Measurements from ENCODE around the gene MATN3. TPM values are rescaled to one million over a fixed set of nuclear protein-coding genes. Genes with fewer than 3 reads are reported as not detected.

The MATN3 gene
- total RNA-seq, 1 experiment from 2014 or later, result 1.6 TPM

- no peaks in the 10 kb centered on the region for H3K36me3 ChIP-seq (ENCODE audit: low read depth, low read length)
- BruUV-seq (replicated peaks), result TSS peak; percentile 37
- peak overlapping the region; percentile 53 for H3K9ac ChIP-seq (ENCODE audit: low read length)
- no peaks in the 10 kb centered on the region for H3K27me3 ChIP-seq (ENCODE audit: low read length)
- intact Hi-C loops (cut with micrococcal nuclease), result no loop called here
- H3K9me3 ChIP-seq (ENCODE audit: low read length), result no peaks in the 10 kb centered on the region
- no peak for DNase-seq
- ATAC-seq, result no peak
- TF ChIP-seq CTCF (conservative IDR thresholded peaks at IDR 0.05; ENCODE audit: low read depth, low read length), result no peak
- TF ChIP-seq EZH2phosphoT487 (IDR thresholded peaks at IDR 0.05; ENCODE audit: borderline replicate concordance, low read length), result no peak
- TF ChIP-seq EZH2 (IDR thresholded peaks at IDR 0.05; ENCODE audit: low read length, unreplicated experiment), result no peak
- peaks cover 17% of the 10 kb centered on the region for H3K4me1 ChIP-seq (ENCODE audit: insufficient read depth, low read length)
- H3F3A ChIP-seq (ENCODE audit: low read length, unreplicated experiment), result no peaks in the 10 kb centered on the region
- no peaks in the 10 kb centered on the region for H3K79me2 ChIP-seq (ENCODE audit: low read length)
- H3K4me3 ChIP-seq (ENCODE audit: low read length), result peak overlapping the region; percentile 69
- no peaks in the 10 kb centered on the region for H3K9me2 ChIP-seq (replicated peaks; ENCODE audit: low read length)
- H2AFZ ChIP-seq (ENCODE audit: low read length), result peak overlapping the region; percentile 98
- CTCF ChIA-PET, result no interaction called here
- peak overlapping the region; percentile 93 for H3K4me2 ChIP-seq (ENCODE audit: low read length)
- H4K20me1 ChIP-seq (ENCODE audit: low read length), result no peaks in the 10 kb centered on the region
- H3K27ac ChIP-seq (ENCODE audit: low read length), result no peak overlapping the region
- POLR2A ChIA-PET (ENCODE audit: unreplicated experiment), result no interaction called here
Observed at GRCh38 chr2:20013126-20013849, 820 bp upstream of the MATN3 start.

- H3K27me3 ChIP-seq (ENCODE audit: low read length), result no peaks in the 10 kb centered on the region
- no peaks in the 10 kb centered on the region for H3K9me2 ChIP-seq (replicated peaks; ENCODE audit: low read length)
- no peaks in the 10 kb centered on the region for H3K36me3 ChIP-seq (ENCODE audit: low read depth, low read length)
- no peaks in the 10 kb centered on the region for H3K79me2 ChIP-seq (ENCODE audit: low read length)
- H3K9ac ChIP-seq (ENCODE audit: low read length), result no peak overlapping the region; the same call in 1 of the 2 replicates
- no peaks in the 10 kb centered on the region for H3F3A ChIP-seq (ENCODE audit: low read length, unreplicated experiment)
- no TSS peak for BruUV-seq (replicated peaks)
- intact Hi-C loops (cut with micrococcal nuclease), result no loop called here
- H3K4me1 ChIP-seq (ENCODE audit: insufficient read depth, low read length), result peaks cover 18% of the 10 kb centered on the region
- peak overlapping the region; percentile 69 for H3K4me3 ChIP-seq (ENCODE audit: low read length)
- TF ChIP-seq CTCF (conservative IDR thresholded peaks at IDR 0.05; ENCODE audit: low read depth, low read length) (no peak), EZH2phosphoT487 (IDR thresholded peaks at IDR 0.05; ENCODE audit: borderline replicate concordance, low read length) (no peak), EZH2 (IDR thresholded peaks at IDR 0.05; ENCODE audit: low read length, unreplicated experiment) (no peak)
- peak overlapping the region; percentile 93 for H3K4me2 ChIP-seq (ENCODE audit: low read length)
- ChIA-PET POLR2A (ENCODE audit: unreplicated experiment) (no interaction called here), CTCF (interaction anchor here (0.6 kb wide), 1 partner anchor 65 kb away, joined by 3 read pairs; no protein-coding TSS in a partner anchor)
- ATAC-seq (peak; percentile 32), DNase-seq (no peak)
- no peak overlapping the region for H3K27ac ChIP-seq (ENCODE audit: low read length)
- peak overlapping the region; percentile 98 for H2AFZ ChIP-seq (ENCODE audit: low read length)
- H3K9me3 ChIP-seq (ENCODE audit: low read length), result no peaks in the 10 kb centered on the region
- no peaks in the 10 kb centered on the region for H4K20me1 ChIP-seq (ENCODE audit: low read length)
Observed at GRCh38 chr2:20012032-20012281, 511 bp downstream of the MATN3 start.

GRCh38 chr2:20011276-20012031 is 1.0 kb downstream of the MATN3 start:
- Histone ChIP-seq H3K9me3 (ENCODE audit: low read length) (no peaks in the 10 kb centered on the region), H3K4me1 (ENCODE audit: insufficient read depth, low read length) (peaks cover 18% of the 10 kb centered on the region), H3F3A (ENCODE audit: low read length, unreplicated experiment) (no peaks in the 10 kb centered on the region), H3K4me2 (ENCODE audit: low read length) (peak overlapping the region; percentile 93), H4K20me1 (ENCODE audit: low read length) (no peaks in the 10 kb centered on the region), H3K4me3 (ENCODE audit: low read length) (peak overlapping the region; percentile 69), H3K36me3 (ENCODE audit: low read depth, low read length) (no peaks in the 10 kb centered on the region), H3K9me2 (replicated peaks; ENCODE audit: low read length) (no peaks in the 10 kb centered on the region), H3K9ac (ENCODE audit: low read length) (no peak overlapping the region), H2AFZ (ENCODE audit: low read length) (peak overlapping the region; percentile 98), H3K27me3 (ENCODE audit: low read length) (no peaks in the 10 kb centered on the region), H3K27ac (ENCODE audit: low read length) (no peak overlapping the region), H3K79me2 (ENCODE audit: low read length) (no peaks in the 10 kb centered on the region)
- no TSS peak for BruUV-seq (replicated peaks)
- ChIA-PET CTCF (interaction anchor here (0.6 kb wide), 1 partner anchor 64 kb away, joined by 3 read pairs; no protein-coding TSS in a partner anchor), POLR2A (ENCODE audit: unreplicated experiment) (no interaction called here)
- DNase-seq, result no peak
- TF ChIP-seq CTCF (conservative IDR thresholded peaks at IDR 0.05; ENCODE audit: low read depth, low read length) (no peak), EZH2 (IDR thresholded peaks at IDR 0.05; ENCODE audit: low read length, unreplicated experiment) (no peak), EZH2phosphoT487 (IDR thresholded peaks at IDR 0.05; ENCODE audit: borderline replicate concordance, low read length) (no peak)
- intact Hi-C loops (cut with micrococcal nuclease), result no loop called here
- ATAC-seq, result no peak

Measured in PC-3 (cell line).